Activated T-cell treated with anti-CD3 and anti-CD28 coated beads, Interleukin-2, amount 50 U/mL, for 48 hours (primary cell): Measurements from ENCODE around the gene SNHG17.
"Not testable (repeated sequence)": the region's sequence is repeated elsewhere in the genome, so short reads cannot be mapped to it uniquely, and the experiment has no call there.

Experiments
- DNase-seq, 2 experiments: peaks; one replicate each; pipeline ENCODE4 v3.0.0-alpha.2; 2020

Gene SNHG17

DNA sequence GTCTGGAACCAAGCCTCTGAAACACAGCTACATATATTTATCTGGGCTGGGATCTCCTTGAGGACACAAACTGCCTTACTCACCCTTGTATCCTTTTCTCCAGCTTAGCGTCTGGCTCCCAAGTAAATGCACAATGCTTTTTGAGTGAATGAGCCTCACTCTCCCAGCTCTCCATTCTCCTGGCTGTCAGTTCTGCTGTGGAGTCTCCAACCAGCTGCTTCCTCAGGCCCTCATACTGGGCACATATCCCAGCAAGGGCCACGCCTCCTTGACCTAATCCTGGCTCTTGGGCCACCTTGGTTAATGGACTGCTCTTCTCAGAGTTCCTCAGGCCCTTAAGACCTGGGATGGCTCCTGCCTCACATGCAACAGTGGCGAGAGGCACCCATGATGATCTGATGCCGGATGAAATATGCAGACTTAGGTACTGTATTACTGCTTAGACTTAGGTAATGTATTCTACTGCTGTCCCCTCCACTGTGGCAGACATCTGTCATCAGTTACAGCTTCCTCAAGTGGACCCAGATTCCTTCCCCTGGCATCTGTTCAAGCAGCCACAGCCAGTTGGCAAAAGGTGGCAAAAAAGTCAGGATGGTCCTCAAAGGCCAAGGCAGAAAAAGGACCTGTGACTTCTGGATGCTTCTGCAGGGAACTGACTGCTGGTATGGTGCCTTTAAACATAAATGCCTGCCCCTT lies 16.5 kb downstream of the SNHG17 start:
- DNase-seq, result no peak

DNA sequence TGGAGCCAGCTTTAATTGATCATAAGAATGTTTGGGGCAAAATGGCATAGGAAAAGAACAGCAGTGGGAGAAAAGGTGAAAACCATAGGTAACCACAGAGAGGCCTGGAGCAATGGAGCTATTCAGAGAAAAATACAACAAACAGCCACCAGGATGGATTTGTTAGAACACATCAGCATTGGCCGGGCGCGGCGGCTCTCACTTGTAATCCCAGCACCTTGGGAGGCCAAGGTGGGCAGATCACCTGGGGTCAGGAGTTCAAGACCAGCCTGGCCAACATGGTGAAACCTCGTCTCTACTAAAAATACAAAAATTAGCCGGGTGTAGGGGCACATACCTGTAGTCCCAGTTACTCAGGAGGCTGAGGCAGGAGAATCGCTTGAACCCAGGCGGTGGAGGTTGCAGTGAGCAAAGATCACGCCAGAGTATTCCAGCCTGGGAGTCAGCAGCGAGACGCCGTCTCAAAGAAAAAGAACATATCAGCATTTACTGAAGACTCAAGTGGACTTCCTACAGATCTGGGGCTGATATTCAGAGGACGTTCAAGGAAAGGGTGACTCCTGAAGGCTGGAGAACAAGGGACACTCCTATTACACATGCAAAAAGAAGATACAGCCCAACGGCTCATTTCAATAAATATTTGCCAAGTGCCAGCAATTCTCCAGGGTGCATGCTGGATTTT lies 20.2 kb downstream of the SNHG17 start:
- DNase-seq, result no peak

GRCh38 chr20:38412877-38413577 lies 22.1 kb downstream of the SNHG17 start:
- DNase-seq, result no peak

DNA sequence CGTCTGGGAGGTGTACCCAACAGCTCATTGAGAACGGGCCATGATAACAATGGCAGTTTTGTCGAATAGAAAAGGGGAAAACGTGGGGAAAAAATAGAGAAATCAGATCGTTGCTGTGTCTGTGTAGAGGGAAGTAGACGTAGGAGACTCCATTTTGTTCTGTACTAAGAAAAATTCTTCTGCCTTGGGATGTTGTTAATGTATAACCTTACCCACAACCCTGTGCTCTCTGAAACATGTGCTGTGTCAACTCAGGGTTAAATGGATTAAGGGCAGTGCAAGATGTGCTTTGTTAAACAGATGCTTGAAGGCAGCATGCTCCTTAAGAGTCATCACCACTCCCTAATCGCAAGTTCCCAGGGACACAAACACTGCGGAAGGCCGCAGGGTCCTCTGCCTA lies 27.3 kb downstream of the SNHG17 start:
- DNase-seq, result not testable (repeated sequence)

GRCh38 chr20:38407321-38407720 lies 27.8 kb downstream of the SNHG17 start:
- no peak for DNase-seq

- DNase-seq, result no peak
These were observed 28.7 kb downstream of the SNHG17 start for GRCh38 chr20:38406476-38406875.

GRCh38 chr20:38405132-38405531 lies 30.0 kb downstream of the SNHG17 start:
- no peak for DNase-seq

DNA sequence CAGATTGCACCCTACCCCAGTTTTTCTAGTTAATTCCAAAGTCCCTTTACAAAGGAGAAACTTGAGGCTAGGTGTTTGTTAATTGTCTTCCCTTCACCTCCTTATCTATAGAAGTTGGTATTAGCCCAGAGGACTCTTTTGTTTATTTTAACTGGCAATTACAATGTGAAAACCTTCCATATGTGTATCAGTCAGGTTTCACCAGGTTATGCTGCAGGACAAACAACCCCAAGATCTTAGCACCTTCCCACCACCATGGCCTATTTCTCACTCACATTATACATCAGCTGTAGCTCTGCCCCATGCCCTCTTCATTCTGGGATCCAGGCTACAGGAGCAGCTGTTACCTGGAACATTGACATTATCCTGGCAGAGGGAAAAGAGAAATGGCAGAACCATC lies 31.1 kb downstream of the SNHG17 start:
- DNase-seq, result no peak

- no peak for DNase-seq
These were observed 32.3 kb downstream of the SNHG17 start for GRCh38 chr20:38402816-38403215.

DNA sequence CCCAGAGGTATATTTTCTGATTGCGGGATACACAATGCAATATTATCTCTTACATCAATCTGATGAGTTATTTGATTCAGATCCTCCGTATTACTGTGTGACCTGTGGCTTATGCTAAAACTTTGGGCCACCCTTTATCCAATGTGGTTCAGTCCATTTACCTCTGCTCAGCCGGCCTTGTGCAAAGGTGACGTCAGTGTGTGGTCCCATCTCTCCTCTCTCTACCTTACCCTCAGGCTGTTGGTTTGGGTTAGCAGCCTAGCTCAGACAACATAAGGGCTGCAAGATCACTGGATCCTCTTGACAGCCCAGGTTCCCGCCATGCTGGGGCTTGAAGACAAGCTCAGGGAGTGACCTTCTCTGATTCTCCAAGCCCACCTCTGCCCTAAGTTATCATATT lies 33.0 kb downstream of the SNHG17 start:
- DNase-seq, result no peak

- not testable (repeated sequence) for DNase-seq
These were observed 39.3 kb downstream of the SNHG17 start for GRCh38 chr20:38395751-38396395.

DNA sequence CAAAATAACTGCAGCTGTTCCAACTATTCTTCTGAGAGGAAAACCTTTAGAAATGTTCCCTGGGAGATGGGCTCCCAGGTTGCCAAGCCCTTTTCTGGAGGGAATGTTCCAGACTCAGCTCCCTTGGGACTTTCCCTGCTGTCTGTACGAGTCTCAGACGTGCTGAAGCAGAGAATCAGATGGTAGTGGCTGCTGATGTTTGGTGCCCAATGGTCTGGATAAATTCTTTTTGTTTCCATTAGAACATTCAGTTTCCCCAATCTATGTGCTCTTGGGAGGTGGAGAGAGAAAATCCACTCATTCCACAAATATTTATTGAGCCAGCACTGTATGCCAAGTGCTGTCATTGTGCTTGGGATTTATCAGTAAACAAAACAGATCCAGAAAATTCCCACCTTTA lies 40.0 kb downstream of the SNHG17 start:
- DNase-seq, result no peak

DNA sequence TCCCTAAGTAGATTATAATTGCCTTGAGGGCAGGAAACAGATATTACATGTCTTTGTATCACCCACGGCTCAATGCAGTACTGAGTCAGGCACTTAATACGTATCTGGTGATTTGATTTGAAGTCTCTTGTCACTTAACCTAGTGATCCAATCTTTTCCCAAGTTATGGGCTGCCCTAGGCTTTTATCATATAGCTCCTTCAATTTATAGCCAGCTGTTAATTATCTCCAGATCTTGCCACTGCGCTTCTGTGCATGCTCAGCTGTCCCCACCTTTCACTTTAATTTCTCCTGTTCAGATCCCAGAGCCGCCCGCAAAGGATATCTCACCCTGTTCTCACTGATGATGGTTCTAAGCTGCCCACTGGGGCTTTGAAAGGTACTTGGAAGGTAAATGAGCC lies 41.9 kb downstream of the SNHG17 start:
- no peak for DNase-seq

DNA sequence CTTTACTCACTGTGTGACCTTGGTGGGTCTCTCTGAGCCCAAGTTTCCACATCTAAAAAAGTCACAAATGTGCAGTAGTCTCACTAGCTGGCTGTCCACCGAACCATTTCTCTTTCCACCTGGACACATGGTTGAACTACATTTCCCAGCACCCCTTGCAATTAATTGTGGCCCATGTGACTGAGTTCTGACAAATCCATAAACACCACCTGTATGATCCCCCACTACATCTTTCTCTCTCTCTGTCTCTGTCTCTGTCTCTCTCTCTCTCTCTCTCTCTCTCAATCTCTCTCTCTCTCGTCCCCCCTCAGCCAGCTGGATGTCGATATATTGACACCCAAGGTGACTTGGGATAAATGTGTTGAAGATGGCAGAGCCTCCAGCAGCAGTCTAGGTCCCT lies 42.8 kb downstream of the SNHG17 start:
- DNase-seq, result no peak

DNA sequence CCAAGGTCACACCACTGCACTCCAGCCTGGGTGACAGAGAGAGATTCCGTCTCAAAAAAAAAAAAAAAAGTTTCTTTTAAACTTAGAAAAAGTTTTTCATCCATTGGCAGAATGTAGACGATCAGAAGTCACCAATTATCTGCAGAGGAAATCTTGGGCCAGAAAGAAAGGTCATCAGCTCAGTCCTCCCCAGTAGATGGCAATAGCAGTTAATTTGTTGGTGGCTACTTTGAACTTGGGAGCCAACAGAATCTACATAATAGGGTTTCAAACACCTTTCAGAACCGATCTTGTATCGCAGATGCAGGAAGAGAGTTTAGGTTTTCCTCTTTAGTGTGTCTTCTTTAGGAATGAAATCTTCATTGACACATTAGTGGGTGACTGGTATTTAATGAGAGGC lies 47.2 kb downstream of the SNHG17 start:
- DNase-seq, result no peak

DNA sequence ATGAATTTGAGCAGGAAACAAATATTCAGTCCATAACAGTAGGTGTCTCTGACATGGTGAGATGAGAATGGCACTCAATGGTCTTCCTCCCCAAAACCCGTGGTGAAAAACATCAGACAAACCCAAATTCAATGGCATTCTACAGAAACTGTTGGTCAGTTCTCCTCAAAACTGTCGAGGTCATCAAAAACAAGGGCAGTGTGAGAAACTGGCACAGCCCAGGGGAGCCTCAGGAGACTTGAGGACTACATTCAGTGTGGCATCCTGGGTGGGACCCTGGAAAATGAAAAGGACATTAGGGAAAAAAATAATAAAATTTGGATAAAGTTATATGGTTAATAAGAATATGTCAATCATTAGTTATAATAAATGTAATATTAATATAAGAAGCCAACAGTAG lies 48.3 kb downstream of the SNHG17 start:
- no peak for DNase-seq

DNA sequence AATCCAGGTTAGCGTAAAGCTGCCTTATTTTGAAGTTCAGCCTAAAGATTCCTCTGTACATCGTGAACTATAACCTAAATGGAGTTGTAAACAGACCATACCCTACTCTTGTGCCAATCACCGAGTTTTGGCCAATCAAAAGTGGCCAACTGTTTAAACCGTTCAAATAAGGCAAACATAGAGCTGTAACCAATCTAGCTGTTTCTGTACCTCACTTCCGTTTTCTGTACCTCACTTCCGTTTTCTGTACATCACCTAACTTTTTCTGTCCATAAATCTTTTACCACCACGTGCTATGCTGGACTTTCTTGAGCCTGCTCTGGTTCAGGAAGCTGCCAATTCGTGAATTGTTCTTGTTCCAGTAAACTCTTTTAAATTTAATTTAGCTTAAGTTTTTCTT lies 49.1 kb downstream of the SNHG17 start:
- no peak for DNase-seq

DNA sequence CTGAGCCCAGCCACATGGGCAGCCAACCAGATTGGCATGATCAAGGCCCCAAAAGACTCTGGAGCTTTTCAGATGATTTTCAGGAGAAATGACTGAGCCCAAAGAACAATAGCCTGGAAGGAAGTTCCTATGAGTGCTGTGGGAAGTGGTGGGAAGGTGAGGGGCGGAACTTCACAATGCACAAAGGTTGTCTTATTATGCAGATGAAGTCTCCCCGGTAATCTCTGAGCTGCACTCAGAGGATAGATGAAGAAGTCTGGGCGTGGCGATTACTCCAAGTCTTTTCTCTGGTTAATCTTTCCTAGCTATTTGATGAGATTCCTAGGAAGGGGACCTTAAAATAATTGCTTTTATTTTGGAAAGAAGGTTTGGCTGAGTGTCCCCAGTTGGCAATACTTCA lies 52.0 kb downstream of the SNHG17 start:
- no peak for DNase-seq

GRCh38 chr20:38377838-38378237 lies 57.3 kb downstream of the SNHG17 start:
- DNase-seq, result not testable (repeated sequence)

DNA sequence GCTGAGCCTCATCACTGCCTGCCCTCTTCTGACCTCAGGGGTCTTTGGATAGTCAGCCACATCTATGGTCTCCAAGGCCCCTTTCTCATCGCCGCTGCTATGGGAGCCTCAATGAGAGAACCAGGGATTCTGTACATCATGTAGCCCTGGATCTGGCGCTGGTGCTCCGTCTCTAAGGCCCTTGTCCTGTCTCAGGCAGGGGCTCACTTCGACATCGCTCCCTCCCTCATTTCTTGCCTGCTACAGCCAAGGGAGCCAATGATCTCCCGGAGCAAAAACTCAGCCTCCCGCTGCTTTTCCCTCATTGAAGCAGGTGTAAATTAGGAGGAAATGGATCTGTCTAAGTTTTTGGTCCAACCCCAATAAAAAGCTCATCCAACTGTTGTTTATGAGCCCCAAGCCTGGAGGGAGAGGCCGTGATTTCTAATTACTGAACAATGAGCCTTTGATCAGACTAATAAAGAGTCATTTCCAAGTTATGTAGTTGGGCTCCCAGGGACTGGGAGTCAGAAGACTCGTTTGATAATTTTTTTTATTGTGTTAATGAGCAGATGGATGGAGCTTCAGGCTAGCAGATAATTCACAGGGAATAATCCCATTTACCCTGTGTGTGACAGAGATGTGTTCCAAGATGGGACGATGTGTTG lies 58.0 kb downstream of the SNHG17 start:
- no peak for DNase-seq

- DNase-seq, result no peak
These were observed 61.2 kb downstream of the SNHG17 start for GRCh38 chr20:38373898-38374297.

DNA sequence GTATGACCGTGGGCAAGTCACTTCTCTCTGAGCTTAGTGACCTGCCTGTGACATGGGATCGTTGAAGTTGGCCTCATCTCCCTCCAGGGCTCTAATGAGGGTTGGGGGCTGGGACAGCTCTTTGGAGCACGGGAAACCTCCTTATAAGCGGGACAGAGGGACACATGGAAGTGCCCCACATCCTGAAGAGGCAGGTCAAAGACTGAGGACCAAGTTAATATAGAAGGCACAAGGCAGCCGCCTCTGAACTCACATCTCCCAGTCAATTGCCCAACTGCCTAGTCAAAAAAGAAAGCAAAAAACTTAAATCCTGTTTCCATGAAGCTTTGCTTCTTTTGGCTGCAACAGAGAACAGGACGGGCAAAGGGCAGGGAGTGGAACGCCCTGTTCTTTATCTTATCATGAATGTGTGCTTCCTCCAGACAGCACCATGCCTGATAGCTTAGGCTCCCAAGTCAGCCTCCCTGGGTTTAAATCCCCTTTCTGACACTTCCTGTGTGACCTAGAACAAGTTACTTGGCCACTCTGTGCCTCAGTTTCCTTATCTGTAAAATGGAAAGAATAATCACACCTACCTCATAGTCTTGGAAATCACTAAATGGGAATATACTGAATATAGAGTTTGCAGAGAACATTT lies 61.8 kb downstream of the SNHG17 start:
- DNase-seq, result no peak

DNA sequence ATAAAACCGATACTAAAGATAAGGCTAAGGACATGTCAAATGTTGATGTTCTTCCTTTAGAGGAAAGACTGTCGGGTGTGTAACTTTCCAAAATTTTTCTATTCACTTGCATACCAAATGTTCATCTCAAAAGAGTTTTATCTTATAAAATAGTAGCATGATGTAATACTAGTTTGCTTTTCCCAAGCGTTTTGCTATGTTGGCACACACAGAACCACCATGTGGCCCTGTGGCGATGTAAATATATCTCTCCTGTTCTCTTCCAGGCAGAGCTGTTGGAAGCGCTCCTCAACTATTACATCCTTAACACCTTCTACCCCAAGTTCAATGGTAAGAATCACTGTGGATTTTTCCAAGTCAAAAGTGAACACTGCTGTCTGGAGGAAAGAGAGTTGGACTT lies 62.3 kb downstream of the SNHG17 start:
- DNase-seq, result no peak
